NOMO-1 treated with DMSO at 0.1 percent for 48 hours (cell line): ENCODE data around the gene EFCC1.
"Not testable (repeated sequence)": the region's sequence is repeated elsewhere in the genome, so short reads cannot be mapped to it uniquely, and the experiment has no call there.

Source experiments
- DNase-seq: peaks from one replicate; lab custom pipeline; 2025; ENCODE audit not compliant: unreplicated experiment; lab: John Stamatoyannopoulos, UW

EFCC1 gene

DNA sequence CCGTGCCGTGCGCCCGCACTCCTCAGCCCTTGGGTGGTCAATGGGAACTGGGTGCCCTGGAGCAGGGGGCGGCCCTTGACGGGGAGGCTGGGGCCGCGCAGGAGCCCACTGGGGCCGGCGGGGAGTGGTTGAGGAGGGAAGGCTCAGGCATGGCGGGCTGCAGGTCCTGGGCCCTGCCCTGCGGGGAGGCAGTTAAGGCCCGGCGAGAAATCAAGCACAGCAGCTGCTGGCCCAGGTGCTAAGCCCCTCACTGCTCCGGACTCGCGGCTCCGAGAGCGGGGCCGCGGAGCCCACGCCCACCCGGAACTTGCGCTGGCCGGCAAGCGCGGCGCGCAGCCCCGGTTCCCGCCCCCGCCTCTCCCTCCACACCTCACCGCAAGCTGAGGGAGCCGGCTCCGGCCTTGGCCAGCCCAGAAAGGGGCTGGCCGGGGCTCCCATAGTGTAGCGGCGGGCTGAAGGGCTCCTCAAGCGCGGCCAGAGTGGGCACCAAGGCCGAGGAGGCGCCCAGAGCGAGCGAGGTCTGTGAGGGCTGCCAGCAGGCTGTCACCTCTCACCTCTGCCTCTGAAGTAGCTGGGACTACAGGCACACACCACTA is 67.3 kb downstream of the EFCC1 start:
- no peak for DNase-seq

DNA sequence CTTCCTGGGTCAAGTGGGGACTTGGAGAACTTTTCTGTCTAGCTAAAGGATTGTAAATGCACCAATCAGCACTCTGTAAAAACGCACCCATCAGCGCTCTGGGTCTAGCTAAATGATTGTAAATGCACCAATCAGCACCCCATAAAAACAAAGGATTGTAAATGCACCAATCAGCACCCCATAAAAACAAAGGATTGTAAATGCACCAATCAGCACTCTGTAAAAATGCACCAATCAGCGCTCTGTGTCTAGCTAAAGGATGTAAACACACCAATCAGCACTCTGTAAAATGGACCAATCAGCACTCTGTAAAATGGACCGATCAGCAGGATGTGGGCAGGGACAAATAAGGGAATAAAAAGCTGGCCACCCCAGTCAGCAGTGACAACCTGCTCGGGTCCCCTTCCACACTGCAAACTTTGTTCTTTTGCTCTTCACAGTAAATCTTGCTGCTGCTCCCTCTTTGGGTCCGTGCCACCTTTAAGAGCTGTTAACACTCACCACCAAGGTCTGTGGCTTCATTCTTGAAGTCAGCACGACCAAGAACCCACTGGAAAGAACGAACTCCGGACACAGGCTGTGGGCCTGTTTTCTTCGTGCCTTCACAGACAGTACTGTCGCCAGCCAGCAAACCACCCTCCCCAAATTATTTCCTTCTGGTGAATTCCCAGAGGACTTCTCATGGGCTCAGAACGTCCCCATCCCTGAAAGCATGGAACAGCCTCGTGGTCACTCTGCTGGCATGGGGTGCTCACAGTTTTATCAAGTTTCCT is 68.4 kb downstream of the EFCC1 start:
- not testable (repeated sequence) for DNase-seq

DNA sequence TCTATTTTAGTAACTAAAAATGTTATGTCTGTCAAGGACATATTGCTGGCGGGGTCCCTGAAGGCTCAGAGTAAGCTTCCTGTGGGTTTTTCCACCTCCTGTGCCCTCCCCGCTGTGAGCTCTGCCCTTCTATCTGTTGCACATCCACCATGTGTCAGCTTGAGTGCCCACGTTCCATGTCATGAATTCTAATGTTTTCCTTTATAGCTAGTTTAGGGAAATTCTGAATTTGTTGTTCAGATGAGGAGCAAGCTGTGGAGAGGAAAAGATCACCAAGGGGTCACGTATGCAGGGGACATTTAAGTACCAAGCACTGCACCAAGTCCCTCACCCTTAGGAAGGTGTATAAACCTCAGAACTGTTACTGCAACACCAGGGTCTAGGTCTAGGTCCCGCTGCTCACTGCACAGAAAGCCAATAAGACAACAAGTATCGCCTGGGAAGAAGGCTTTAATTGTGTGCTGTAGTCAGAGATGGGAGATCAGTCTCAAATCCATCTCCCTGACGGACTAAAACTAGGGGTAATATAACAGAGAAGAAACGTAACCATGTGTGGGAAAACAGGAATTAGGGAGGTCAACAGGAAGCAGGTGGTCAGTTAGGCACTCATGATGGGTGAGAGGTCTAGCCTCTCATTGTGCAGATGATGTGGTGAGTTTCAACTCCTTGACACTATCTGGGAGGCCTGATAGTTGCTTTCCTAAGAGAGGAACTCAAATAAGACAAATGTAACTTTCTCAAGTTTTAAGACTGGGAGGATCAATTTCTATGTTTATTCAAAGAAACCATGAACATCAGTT is 69.2 kb downstream of the EFCC1 start:
- DNase-seq = no peak

DNA sequence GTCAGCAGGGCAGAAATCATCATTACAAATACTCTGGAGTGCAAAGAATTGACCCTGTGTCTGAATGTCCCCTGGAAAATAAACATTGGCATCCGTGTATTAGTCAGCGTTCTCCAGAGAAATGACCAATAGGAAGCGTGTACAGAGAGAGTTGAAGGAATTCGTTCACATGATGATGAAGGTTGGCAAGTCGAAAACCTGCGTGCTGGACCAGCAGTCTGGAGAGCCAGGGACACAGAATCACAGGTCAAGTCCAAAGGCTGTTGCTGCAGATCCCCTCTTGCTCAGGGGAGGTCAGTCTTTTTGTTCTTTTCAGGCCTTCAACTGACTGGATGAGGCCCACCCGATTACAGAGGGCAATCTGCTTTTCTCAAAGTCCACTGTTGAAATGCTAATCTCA is 76.1 kb downstream of the EFCC1 start:
- DNase-seq = no peak

DNA sequence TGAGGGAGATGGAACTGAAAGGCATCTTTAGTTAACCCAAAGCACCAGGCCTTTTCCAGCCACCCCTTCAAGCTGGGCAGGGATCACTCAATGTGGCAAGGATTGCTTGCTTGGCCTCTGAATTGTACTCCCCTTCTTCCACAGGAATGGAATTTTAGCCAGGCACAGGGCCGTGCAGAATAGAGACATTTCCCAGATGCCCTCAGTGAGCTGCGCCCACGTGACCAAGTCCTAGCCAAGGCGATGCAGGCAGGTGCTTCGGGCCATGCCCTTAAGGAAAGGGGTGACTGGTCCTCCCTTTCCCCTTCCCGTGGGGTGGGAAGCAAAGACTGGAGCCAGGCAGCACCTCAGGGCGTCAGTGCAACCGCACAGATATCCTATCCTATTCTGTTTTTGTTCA is 77.4 kb downstream of the EFCC1 start:
- no peak for DNase-seq

DNA sequence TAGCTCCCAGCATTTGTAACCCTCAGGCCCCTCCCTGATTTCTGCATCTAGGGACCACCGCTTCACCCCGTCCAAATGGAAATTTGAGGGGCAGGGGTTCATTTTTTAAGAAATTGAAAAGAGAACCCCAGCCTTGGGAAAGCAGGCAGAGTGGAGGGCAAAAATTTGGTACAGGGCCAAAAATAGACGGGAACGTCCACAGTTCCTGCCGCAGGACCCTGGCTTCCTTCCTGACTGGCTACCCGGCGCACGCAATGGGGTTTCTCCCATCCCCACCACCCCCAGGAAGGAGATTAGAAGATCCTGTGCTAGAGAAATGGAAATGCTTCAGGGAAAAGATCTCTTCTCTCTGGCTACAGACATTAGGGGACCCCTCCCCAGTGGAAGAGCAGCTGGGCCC is 80.4 kb downstream of the EFCC1 start:
- no peak for DNase-seq

DNA sequence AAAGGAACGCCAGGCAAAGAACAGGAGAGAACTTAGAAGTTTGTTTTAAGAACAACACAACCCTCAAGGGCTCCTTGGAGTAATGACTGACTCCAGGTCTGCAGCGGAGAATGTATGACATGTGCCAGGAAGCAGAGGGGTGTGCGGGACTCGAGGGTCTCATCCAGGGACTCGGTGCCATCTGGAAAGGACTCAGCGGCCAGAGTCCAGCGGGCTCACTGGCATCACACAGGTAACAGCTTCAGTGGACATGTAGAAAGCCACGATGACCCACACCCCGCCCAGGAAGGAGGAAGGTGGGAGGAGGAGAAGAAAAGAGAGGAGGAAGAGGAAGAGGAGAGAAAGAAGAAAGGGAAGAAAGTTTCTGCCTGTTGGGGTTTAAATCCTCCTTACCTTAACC is 80.9 kb downstream of the EFCC1 start:
- DNase-seq = no peak

DNA sequence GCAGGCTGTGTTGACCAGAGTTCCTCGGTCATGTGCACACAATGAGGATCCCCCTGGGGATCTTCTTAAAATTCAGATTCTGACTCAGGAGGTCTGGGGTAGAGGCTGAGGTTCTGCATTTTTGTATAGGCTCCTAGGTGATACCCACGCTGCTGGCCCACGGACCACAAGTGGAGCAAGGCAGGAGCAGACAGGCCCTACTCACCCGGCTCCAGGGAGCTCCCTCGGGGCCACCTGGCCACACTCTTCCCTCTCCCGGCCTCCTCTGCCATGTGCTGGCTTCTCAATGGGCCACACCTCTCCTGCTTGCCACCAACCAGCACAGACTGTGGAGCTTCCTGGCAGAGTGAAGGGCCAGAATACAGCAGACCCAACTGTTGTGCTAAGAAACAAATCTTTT is 83.4 kb downstream of the EFCC1 start:
- no peak for DNase-seq

DNA sequence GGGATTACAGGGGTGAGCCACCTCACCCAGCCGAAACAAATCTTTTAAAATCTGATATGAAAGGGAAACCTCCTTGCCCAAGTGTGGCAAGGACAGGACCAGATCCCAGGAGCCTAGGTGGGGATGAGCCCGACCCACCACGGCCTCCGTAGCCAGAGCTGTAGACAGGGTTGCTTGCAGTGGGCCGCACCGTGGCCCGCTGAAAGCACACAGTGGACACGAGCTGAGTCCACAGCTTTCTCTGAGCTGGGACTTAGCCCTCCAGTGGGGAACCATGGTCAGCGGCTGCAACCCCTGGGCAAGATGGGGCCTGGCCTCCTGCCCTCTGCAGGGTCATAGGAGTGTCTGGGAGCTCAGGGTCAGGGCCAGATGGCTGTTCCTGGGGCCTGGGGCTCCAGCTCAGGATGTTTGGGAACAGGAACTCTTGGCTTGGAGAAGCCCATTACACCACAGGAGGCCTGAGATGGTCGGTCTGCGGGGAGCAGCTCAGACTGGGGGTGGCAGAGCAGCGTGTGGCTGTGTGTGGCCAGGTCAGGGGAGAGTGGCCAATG is 84.1 kb downstream of the EFCC1 start:
- DNase-seq = no peak

DNA sequence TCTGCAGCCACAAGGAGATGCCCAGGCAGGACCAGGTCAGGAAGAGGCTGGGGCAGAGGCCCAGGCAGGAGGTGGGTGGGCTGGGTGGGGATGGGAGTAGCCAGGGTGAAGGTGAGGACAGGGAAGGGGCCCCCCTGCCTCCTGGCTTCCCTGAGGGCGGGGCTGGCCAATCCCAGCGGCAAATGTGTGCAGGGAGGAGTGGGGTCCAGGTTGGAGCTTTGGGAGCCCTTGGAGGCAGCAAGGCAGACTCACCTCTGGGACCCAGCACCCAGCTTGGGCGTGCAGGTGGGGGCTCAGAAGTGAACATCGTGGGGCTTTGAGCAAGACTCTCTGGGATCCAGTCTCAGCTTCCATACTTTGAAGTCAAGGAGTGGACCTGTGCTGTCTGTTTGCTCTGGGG is 84.7 kb downstream of the EFCC1 start:
- DNase-seq = no peak

DNA sequence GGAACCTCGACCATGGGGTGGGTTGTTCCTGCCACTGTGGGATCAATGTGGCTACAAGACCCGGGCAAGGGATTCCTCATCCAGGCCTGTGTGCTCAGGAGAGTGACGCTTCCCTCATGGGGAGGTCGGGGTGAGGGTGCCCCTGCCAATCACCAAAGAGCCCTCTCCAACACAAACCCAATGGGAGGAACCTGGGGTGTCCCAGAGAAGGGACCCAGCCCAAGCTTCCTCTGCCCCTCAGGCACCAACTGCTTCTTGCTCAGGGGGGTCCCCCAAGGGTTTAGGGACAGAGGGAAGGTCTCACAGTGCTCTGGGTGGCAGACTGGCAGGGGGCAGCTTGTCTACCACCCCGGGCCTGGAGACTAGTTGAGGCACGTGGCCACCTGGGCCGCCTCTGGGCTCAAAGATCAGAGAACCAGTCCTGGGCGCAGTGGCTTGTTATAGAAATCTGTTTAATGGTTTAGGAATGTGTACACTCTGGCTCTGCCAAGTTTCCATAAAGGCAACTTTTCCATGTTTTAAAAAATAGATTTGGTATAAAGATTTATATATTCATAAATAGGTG is 86.1 kb downstream of the EFCC1 start:
- DNase-seq = no peak

DNA sequence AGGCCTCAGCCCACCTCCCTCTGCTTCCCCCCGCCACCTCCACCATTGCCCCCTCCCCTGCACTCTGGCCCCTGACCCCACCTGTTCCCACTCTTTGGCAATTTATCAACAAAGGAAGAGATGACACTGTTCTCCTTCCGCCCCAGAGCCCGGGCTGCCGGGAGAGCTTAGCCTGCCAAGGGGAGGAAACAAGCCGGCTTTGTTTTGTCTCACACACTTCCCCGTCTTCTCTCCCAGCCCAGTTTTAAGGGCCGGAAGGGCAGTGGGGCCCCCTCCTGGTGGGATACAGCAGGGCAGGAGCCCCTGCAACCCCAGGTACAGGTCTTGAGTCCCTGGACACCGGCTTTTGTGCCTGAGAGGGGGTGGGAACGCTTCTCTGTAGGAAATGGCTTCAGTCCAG is 86.8 kb downstream of the EFCC1 start:
- DNase-seq = peak; percentile 41

DNA sequence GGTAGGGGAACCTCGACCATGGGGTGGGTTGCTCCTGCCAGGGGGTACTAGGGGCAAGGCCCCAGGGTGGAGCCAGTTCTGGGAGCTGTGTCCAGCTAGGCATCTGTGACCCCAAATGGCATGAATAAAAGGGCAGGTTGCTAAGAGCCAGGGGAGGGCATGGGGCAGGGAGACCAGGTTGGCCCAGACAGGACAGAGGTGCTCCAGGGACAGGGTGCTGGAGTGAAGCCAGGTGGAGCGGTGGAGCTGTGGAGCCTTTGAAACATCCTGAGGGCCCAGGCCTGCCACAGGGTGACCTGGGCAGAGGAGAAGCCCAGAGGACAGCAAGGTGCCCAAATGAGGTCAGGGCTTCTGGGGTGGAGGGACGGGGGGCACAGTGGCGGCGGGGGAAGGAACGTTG is 87.2 kb downstream of the EFCC1 start:
- DNase-seq = not testable (repeated sequence)
